RWPE1 (cell line): ENCODE measurements around the gene NR2F1.

ENCODE experiments used
- CTCF ChIA-PET: fragments of 350-600 bp; sonication (Branson Sonifier 250); formaldehyde crosslinking; extraction: SDS; loops from one replicate; lab custom pipeline; 2021; lab: Yijun Ruan, JAX
- POLR2A ChIA-PET: fragments of 400-600 bp; formaldehyde crosslinking; extraction: SDS; loops from one replicate; lab custom pipeline; 2020; ENCODE audit warnings: antibody characterized with exemption; ENCODE audit not compliant: low non-redundant PET; lab: Yijun Ruan, JAX
- DNase-seq: peaks from one replicate; pipeline ENCODE4 v3.0.0; 2012; ENCODE audit warnings: low spot score
- H3K27ac ChIP-seq: fragments of 450-650 bp; 2 replicates; pipeline ENCODE4 v1.5.1; 2017
- CTCF ChIP-seq: fragments of 450-650 bp; conservative IDR thresholded peaks from 2 replicates; pipeline ENCODE4 v1.5.1; 2017; ENCODE audit warnings: low read depth, mild to moderate bottlenecking

NR2F1 gene

DNA sequence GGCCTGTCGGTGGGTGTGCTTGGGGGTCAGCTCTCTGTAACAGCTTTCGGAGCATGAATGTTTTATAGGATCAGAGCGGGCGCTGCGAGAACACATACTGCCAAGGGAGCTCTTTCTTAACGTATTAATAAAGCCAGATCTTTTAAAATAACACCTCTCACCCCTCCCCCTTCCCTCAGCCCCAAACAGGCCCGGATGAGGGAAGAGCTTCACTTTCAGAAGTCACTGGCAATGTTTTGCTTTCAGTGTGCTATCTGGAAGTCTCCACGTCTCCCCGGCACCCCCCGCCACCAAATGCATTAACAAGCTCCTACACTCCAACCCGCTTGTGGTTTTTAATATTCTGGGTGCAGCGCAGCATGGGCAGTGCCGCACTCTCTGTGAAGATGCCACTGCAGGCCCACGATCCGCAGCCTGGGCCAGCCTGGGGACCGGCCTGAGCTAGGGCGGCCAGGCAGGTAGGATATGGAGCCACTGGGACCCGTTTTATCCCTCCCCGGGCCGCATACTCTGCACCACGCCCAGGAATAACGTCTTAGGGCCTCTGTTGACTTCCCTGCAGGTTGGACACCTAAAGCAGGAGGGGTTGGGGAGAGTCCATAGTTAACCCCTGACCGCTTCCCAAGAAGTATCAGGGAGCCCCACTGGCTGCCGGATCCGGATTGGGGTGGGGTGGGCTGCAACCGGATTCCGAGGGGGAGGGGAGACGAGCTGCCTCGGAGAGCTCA is 12.6 kb downstream of the NR2F1 start:
- ChIA-PET POLR2A (no interaction called here), CTCF (interaction anchor here (0.7 to 1.5 kb wide), 4 partner anchors 12 to 206 kb away, joined by 3 to 5 read pairs (median 3); no protein-coding TSS in a partner anchor)
- H3K27ac ChIP-seq: no peak overlapping the region
- TF ChIP-seq CTCF: no peak
- DNase-seq: no peak

GRCh38 chr5:93596310-93596675 is 13.3 kb downstream of the NR2F1 start:
- ChIA-PET POLR2A (no interaction called here), CTCF (no interaction called here)
- no peak overlapping the region for H3K27ac ChIP-seq
- DNase-seq: no peak
- no peak for TF ChIP-seq CTCF

DNA sequence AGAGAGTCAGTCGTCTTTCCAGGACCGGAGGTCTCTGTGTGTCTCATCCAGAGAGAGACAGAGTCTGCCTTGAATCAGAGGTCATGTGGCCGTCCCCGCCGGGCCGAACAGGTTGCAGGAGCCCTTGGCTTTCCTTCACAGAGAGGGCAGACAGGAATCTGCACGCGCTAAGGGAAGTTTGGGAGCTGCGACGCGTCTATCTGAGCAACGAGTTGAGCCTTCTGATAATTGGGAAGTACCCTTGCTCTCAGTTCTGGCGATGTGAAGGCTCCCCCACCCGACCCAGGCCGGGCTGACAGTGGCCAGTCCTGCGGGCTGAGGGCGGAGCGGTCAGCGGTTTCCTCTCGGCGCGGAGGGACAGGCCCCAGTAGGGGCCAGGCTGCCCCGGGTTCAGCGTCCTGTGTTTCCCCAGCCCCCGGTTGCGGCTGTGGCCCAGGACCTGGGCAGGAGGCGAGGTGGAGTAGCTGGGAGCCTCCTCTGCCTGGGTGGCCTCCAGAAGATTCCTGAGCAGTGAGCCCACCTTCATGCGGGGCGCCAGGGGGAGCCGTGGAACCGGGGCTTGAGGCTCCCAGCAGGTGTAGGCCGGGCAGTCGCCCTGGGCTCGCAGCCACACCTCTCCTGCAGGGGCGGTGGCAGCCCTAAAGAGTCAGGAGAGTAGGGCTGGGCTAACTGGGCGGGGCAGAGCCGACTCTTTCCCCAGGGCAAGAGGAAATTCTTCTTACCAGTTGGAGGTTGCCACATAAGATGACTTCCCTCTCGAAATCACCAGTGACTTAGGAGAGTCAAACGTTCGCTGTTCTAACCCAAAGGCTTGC is 13.9 kb downstream of the NR2F1 start:
- ChIA-PET CTCF (interaction anchor here (0.7 kb wide), 1 partner anchor 205 kb away, joined by 3 read pairs; no protein-coding TSS in a partner anchor), POLR2A (no interaction called here)
- H3K27ac ChIP-seq: no peak overlapping the region
- DNase-seq: peak; percentile 77
- no peak for TF ChIP-seq CTCF

- DNase-seq: no peak
- ChIA-PET POLR2A (no interaction called here), CTCF (interaction anchor here (0.6 to 0.7 kb wide), 3 partner anchors 203 to 312 kb away, joined by 3 to 4 read pairs (median 3); no protein-coding TSS in a partner anchor)
- H3K27ac ChIP-seq: no peak overlapping the region
- no peak for TF ChIP-seq CTCF
Measured at GRCh38 chr5:93598091-93599000, 15.3 kb downstream of the NR2F1 start.

DNA sequence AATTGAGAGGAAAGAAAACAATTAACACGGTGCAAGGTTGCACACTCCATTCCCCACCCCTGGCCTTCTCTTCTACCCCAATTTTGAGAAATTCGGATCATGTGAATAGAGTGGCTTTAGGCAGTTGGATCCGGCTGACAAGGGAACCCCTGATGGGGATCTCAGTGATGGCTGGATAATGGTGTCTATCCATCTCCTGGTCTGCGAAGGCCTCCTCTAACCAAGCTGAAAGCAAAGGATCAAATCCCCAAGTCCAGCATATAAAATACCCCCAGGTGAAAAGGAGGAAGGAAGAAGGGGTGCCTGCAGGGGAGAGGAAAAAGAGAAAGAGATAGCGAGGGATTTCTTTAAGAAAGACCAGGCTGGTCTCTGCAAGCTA is 16.0 kb downstream of the NR2F1 start:
- no peak overlapping the region for H3K27ac ChIP-seq
- DNase-seq: no peak
- ChIA-PET CTCF (interaction anchor here (0.6 to 0.7 kb wide), 2 partner anchors 202 to 311 kb away, joined by 3 to 4 read pairs; no protein-coding TSS in a partner anchor), POLR2A (no interaction called here)
- no peak for TF ChIP-seq CTCF
